SK-N-MC (cell line): ENCODE results near the gene REG1A.

Experiments
- EZH2 ChIP-seq: fragments of 200-600 bp; sonication (generic); IDR thresholded peaks from one replicate; pipeline ENCODE4 v1.6.1; 2017; ENCODE audit warnings: antibody characterized with exemption
- FOXP2 ChIP-seq: optimal IDR thresholded peaks from 2 replicates; pipeline ENCODE3; 2011; ENCODE audit warnings: mild to moderate bottlenecking, moderate library complexity; ENCODE audit not compliant: insufficient read depth; ENCODE audit errors: extremely low read length, control extremely low read depth
- POLR2AphosphoS5 ChIP-seq: IDR thresholded peaks from 2 replicates; pipeline ENCODE4 v1.6.1; 2012; ENCODE audit warnings: mild to moderate bottlenecking, low read depth, low read length, borderline replicate concordance

DNA sequence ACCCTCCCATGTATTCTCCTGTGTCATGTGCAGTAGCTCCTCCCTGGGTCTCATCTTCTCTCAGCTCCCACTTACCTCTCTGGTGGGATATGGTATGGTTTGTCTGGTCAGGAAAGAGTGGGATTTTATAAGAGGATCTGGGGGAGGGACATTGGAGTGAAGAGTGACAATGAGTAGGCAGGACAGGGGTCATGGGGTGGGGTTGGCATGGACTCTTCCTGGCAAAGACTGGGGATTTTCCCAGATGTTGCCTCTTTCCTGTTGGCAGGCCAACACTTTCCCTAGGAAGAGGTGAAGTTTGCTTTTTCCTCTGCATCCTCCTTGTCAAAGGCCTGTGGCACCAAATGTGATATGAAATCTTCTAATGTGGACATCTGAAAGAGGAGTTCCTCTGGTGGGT, 39.4 kb downstream of the REG1A start, which contains the start of gene REG3A:
- TF ChIP-seq POLR2AphosphoS5 (no peak), EZH2 (no peak), FOXP2 (no peak)
